ENCODE measurements around the gene PI4KB. TPM values are rescaled to one million over a fixed set of nuclear protein-coding genes. Genes with fewer than 3 reads are reported as not detected.

The PI4KB gene
- polyA plus RNA-seq, 1 of the 3 experiments (the other 2 are of a cell fraction), result 62.9 TPM

DNA sequence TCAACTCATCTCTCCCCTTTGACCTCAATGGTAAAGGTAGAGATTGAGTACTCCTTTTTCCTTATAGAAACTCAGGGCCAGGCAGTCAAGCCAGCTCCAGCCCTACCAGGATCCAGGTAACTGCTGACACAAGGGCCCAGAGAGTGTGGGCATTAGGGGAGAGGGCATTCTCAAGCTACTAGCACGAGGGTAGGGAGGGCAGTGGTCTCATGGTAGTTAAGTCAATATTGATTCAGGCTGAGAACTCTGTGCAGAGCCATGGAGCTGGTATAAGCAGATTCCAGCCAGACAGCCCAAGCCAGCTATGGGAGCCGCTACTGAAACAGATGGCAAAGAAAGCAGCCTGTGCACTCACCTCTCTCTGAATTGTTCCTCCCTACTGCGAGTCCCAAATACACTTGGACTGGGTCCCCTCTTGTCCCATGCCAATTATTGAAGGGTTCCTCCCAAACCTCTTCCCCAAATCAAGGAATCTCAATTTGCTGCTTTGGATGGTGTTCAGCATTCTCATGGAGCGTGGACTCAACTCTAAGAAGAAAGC is 2.8 kb downstream of the PI4KB start:
- H3F3A ChIP-seq (replicated peaks; ENCODE audit: insufficient read depth), result no peaks in the 10 kb centered on the region
- DNase-seq, result no peak
- no peaks in the 10 kb centered on the region for H3K9me3 ChIP-seq
- TF ChIP-seq EP300 (IDR thresholded peaks at IDR 0.05; ENCODE audit: borderline replicate concordance in 1 of 2, low read depth in 1 of 2, low read length in 1 of 2), result no peak
- TF ChIP-seq, protein P1, sequence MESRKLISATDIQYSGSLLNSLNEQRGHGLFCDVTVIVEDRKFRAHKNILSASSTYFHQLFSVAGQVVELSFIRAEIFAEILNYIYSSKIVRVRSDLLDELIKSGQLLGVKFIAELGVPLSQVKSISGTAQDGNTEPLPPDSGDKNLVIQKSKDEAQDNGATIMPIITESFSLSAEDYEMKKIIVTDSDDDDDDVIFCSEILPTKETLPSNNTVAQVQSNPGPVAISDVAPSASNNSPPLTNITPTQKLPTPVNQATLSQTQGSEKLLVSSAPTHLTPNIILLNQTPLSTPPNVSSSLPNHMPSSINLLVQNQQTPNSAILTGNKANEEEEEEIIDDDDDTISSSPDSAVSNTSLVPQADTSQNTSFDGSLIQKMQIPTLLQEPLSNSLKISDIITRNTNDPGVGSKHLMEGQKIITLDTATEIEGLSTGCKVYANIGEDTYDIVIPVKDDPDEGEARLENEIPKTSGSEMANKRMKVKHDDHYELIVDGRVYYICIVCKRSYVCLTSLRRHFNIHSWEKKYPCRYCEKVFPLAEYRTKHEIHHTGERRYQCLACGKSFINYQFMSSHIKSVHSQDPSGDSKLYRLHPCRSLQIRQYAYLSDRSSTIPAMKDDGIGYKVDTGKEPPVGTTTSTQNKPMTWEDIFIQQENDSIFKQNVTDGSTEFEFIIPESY (IDR thresholded peaks at IDR 0.05; ENCODE audit: borderline replicate concordance, low read depth), result no peak
- TF ChIP-seq RXRA (IDR thresholded peaks at IDR 0.05; ENCODE audit: borderline replicate concordance, low read depth), result no peak
- no peak for TF ChIP-seq EZH2phosphoT487 (IDR thresholded peaks at IDR 0.05; ENCODE audit: borderline replicate concordance, low read depth)
- no peak for TF ChIP-seq FOXM1 (IDR thresholded peaks at IDR 0.05; ENCODE audit: low read depth)
- no peak for TF ChIP-seq MEF2A (IDR thresholded peaks at IDR 0.05; ENCODE audit: borderline replicate concordance, low read depth)
- TF ChIP-seq, protein P2, sequence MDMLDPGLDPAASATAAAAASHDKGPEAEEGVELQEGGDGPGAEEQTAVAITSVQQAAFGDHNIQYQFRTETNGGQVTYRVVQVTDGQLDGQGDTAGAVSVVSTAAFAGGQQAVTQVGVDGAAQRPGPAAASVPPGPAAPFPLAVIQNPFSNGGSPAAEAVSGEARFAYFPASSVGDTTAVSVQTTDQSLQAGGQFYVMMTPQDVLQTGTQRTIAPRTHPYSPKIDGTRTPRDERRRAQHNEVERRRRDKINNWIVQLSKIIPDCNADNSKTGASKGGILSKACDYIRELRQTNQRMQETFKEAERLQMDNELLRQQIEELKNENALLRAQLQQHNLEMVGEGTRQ (IDR thresholded peaks at IDR 0.05; ENCODE audit: borderline replicate concordance, low read depth, low read length), result no peak
- TF ChIP-seq, protein P3, sequence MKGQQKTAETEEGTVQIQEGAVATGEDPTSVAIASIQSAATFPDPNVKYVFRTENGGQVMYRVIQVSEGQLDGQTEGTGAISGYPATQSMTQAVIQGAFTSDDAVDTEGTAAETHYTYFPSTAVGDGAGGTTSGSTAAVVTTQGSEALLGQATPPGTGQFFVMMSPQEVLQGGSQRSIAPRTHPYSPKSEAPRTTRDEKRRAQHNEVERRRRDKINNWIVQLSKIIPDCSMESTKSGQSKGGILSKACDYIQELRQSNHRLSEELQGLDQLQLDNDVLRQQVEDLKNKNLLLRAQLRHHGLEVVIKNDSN (IDR thresholded peaks at IDR 0.05; ENCODE audit: borderline replicate concordance, low read depth), result no peak
- TF ChIP-seq, protein P4, sequence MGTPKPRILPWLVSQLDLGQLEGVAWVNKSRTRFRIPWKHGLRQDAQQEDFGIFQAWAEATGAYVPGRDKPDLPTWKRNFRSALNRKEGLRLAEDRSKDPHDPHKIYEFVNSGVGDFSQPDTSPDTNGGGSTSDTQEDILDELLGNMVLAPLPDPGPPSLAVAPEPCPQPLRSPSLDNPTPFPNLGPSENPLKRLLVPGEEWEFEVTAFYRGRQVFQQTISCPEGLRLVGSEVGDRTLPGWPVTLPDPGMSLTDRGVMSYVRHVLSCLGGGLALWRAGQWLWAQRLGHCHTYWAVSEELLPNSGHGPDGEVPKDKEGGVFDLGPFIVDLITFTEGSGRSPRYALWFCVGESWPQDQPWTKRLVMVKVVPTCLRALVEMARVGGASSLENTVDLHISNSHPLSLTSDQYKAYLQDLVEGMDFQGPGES (IDR thresholded peaks at IDR 0.05; ENCODE audit: low read depth, low read length), result no peak
- TF ChIP-seq NFIC (IDR thresholded peaks at IDR 0.05; ENCODE audit: borderline replicate concordance), result no peak
- WGBS (ENCODE audit: low lambda C conversion rate), result 77% methylated on average over 2 of the region's 4 CpGs
- H3K27ac ChIP-seq (ENCODE audit: low read depth in 2 of 2, low read length in 1 of 2), result no peak overlapping the region
- no peak overlapping the region for H2AFZ ChIP-seq (ENCODE audit: low read depth)
- H3K79me2 ChIP-seq (ENCODE audit: insufficient read depth), result peaks cover 70% of the 10 kb centered on the region
- no peaks in the 10 kb centered on the region for H3K9me2 ChIP-seq
- no peak overlapping the region for H3K9ac ChIP-seq
- no peak overlapping the region for H3K4me2 ChIP-seq
- H4K20me1 ChIP-seq (ENCODE audit: insufficient read depth), result no peaks in the 10 kb centered on the region
- no peak overlapping the region for H3K4me3 ChIP-seq (ENCODE audit: low read depth in 2 of 2, low read length in 1 of 2)
- H3K36me3 ChIP-seq (replicated peaks in 1 of 2; ENCODE audit: control insufficient read depth in 1 of 2, insufficient read depth in 2 of 2, low read length in 1 of 2), result peaks cover 29 to 39% of the 10 kb centered on the region in 2 experiments
- ChIA-PET POLR2A (no interaction called here), CTCF (interaction anchor here (1.0 to 16.4 kb wide), 4 partner anchors 13 to 24 kb away, joined by 3 to 142 read pairs (median 4); no protein-coding TSS in a partner anchor)
- peaks cover 5 to 12% of the 10 kb centered on the region in 2 experiments; a peak in 3 of 4 replicates for H3K4me1 ChIP-seq (ENCODE audit: control insufficient read depth in 1 of 2, insufficient read depth in 2 of 2, low read depth in 1 of 2, low read length in 1 of 2)
- no peaks in the 10 kb centered on the region for H3K27me3 ChIP-seq (ENCODE audit: insufficient read depth)

DNA sequence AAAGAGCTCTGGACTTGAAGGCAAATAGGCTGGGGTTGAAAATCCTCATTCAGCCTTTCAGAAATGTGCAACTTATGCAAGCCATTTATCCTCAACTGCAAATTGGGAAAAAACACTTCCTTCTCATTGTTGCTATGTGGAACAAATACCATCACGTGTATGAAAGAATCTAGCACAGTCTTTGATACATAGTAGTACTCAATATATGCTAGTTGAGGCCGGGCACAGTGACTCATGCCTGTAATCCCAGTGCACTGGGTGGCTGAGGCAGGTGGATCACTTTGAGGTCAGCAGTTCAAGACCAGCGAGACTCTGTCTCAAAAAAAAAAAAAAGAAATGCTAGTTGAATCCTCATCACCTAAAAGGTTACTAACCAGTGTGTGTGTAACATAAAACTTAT is 8.2 kb downstream of the PI4KB start:
- POLR2A ChIA-PET, result no interaction called here
- Histone ChIP-seq H3K9me2 (no peaks in the 10 kb centered on the region), H3K27me3 (ENCODE audit: insufficient read depth) (no peaks in the 10 kb centered on the region), H3K36me3 (replicated peaks in 1 of 2; ENCODE audit: control insufficient read depth in 1 of 2, insufficient read depth in 2 of 2, low read length in 1 of 2) (peaks cover 45 to 48% of the 10 kb centered on the region in 2 experiments), H3K4me1 (ENCODE audit: control insufficient read depth in 1 of 2, insufficient read depth in 2 of 2, low read depth in 1 of 2, low read length in 1 of 2) (peaks cover 4 to 6% of the 10 kb centered on the region in 2 experiments; a peak in 3 of 4 replicates), H3K27ac (ENCODE audit: low read depth in 2 of 2, low read length in 1 of 2) (no peak overlapping the region), H3K9me3 (no peaks in the 10 kb centered on the region), H3K4me3 (ENCODE audit: low read depth in 2 of 2, low read length in 1 of 2) (no peak overlapping the region), H3K4me2 (no peak overlapping the region), H4K20me1 (ENCODE audit: insufficient read depth) (0 out of 2 replicates have a peak, but pooled peaks cover 3% of the 10 kb centered on the region), H3K79me2 (ENCODE audit: insufficient read depth) (peaks cover 56% of the 10 kb centered on the region), H2AFZ (ENCODE audit: low read depth) (no peak overlapping the region), H3F3A (replicated peaks; ENCODE audit: insufficient read depth) (peaks cover 27% of the 10 kb centered on the region), H3K9ac (no peak overlapping the region)
- CTCF ChIA-PET, result interaction anchor here (2.0 to 16.4 kb wide), 2 partner anchors 18 to 23 kb away, joined by 6 to 142 read pairs; no protein-coding TSS in a partner anchor
- no peak for DNase-seq
- 74% methylated on average over 3 of the region's 3 CpGs for WGBS (ENCODE audit: low lambda C conversion rate)
- TF ChIP-seq EP300 (IDR thresholded peaks at IDR 0.05; ENCODE audit: borderline replicate concordance in 1 of 2, low read depth in 1 of 2, low read length in 1 of 2) (no peak), MEF2A (IDR thresholded peaks at IDR 0.05; ENCODE audit: borderline replicate concordance, low read depth) (no peak), RAD21 (IDR thresholded peaks at IDR 0.05; ENCODE audit: low read length) (no peak), NRF1 (IDR thresholded peaks at IDR 0.05; ENCODE audit: low read depth, low read length) (no peak), RCOR1 (IDR thresholded peaks at IDR 0.05; ENCODE audit: low read length) (no peak), RFX5 (IDR thresholded peaks at IDR 0.05; ENCODE audit: low read length) (no peak)
- TF ChIP-seq, protein P4 (IDR thresholded peaks at IDR 0.05; ENCODE audit: low read depth, low read length), result no peak
- TF ChIP-seq, protein P1 (IDR thresholded peaks at IDR 0.05; ENCODE audit: borderline replicate concordance, low read depth), result no peak
- TF ChIP-seq, protein P5, sequence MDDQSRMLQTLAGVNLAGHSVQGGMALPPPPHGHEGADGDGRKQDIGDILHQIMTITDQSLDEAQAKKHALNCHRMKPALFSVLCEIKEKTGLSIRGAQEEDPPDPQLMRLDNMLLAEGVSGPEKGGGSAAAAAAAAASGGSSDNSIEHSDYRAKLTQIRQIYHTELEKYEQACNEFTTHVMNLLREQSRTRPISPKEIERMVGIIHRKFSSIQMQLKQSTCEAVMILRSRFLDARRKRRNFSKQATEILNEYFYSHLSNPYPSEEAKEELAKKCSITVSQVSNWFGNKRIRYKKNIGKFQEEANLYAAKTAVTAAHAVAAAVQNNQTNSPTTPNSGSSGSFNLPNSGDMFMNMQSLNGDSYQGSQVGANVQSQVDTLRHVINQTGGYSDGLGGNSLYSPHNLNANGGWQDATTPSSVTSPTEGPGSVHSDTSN (IDR thresholded peaks at IDR 0.05), result no peak
